Hepatocyte (in vitro differentiated cells): ENCODE data around the gene ENDOU. TPM values are rescaled to one million over a fixed set of nuclear protein-coding genes. Genes with fewer than 3 reads are reported as not detected.

ENCODE experiments used
- DNase-seq: peaks from one replicate; pipeline ENCODE4 v3.0.0-alpha.2; 2016; ENCODE audit warnings: low spot score
- H2AFZ ChIP-seq: fragments of 200-600 bp; sonication (generic); 2 replicates; pipeline ENCODE4 v1.6.0; 2016; ENCODE audit warnings: antibody characterized with exemption, mild to moderate bottlenecking
- H3K27ac ChIP-seq: fragments of 200-600 bp; sonication (generic); 2 replicates; pipeline ENCODE4 v1.5.1; 2016; ENCODE audit warnings: mild to moderate bottlenecking
- H3K27me3 ChIP-seq: fragments of 200-600 bp; sonication (generic); 2 replicates; pipeline ENCODE4 v1.6.1; 2016
- H3K36me3 ChIP-seq: fragments of 200-600 bp; sonication (generic); replicated peaks from 2 replicates; pipeline ENCODE4 v1.5.1; 2016; ENCODE audit warnings: low read depth; ENCODE audit not compliant: insufficient read depth
- H3K4me1 ChIP-seq: fragments of 200-600 bp; sonication (generic); 2 replicates; pipeline ENCODE4 v1.5.1; 2016; ENCODE audit warnings: mild to moderate bottlenecking, moderate library complexity; ENCODE audit not compliant: insufficient read depth
- H3K4me2 ChIP-seq: fragments of 200-600 bp; sonication (generic); 2 replicates; pipeline ENCODE4 v1.6.0; 2016
- H3K4me3 ChIP-seq: fragments of 200-600 bp; sonication (generic); 2 replicates; pipeline ENCODE4 v1.5.1; 2016; ENCODE audit warnings: mild to moderate bottlenecking
- H3K79me2 ChIP-seq: fragments of 200-600 bp; sonication (generic); 2 replicates; pipeline ENCODE4 v1.6.0; 2017; ENCODE audit warnings: mild to moderate bottlenecking
- H3K9me2 ChIP-seq: fragments of 200-600 bp; sonication (generic); replicated peaks from 2 replicates; pipeline ENCODE4 v1.6.0; 2017; ENCODE audit warnings: mild to moderate bottlenecking; ENCODE audit not compliant: insufficient read depth
- H3K9me3 ChIP-seq: fragments of 200-600 bp; sonication (generic); 2 replicates; pipeline ENCODE4 v1.5.1; 2016; ENCODE audit warnings: low read depth, mild to moderate bottlenecking
- H4K20me1 ChIP-seq: fragments of 200-600 bp; sonication (generic); 2 replicates; pipeline ENCODE4 v1.6.0; 2016; ENCODE audit warnings: mild to moderate bottlenecking; ENCODE audit not compliant: insufficient read depth, poor library complexity, severe bottlenecking
- EZH2 ChIP-seq: fragments of 200-600 bp; sonication (generic); IDR thresholded peaks from 2 replicates; pipeline ENCODE4 v1.6.1; 2016; ENCODE audit warnings: antibody characterized with exemption, mild to moderate bottlenecking, borderline replicate concordance
- EZH2phosphoT487 ChIP-seq: fragments of 200-600 bp; sonication (generic); IDR thresholded peaks from one replicate; pipeline ENCODE4 v1.6.1; 2018; ENCODE audit warnings: antibody characterized with exemption, mild to moderate bottlenecking, low read depth, moderate library complexity; ENCODE audit not compliant: unreplicated experiment, severe bottlenecking
- WGBS: methylation state at CpG from one replicate; pipeline ENCODE4 v1.1.6; 2016; ENCODE audit warnings: low lambda C conversion rate; ENCODE audit errors: missing lambda C conversion rate; 5-methylcytosine and 5-hydroxymethylcytosine counted together
- polyA plus RNA-seq: library from polyadenylated mRNA; unstranded; fragments of >200 nt; fragmentation: Nextera tagmentation; extraction: Ambion mirVana; gene quantifications from 2 replicates; pipeline ENCODE4 v1.2.1, GENCODE V29; 2016
- total RNA-seq: library from RNA; depleted of rRNA; stranded (reverse); fragments of >200 nt; gene quantifications from 2 replicates; pipeline ENCODE4 v1.2.3, GENCODE V29; 2014
- TF ChIP-seq, protein P1 (sequence below): fragments of 200-600 bp; sonication (generic); IDR thresholded peaks from 2 replicates; pipeline ENCODE4 v1.5.1; 2016; ENCODE audit warnings: antibody characterized with exemption, mild to moderate bottlenecking; ENCODE audit not compliant: poor library complexity

The ENDOU gene
- total and polyA plus RNA-seq, 2 experiments from 2014 or later: 0.30 TPM; not detected in 1

DNA sequence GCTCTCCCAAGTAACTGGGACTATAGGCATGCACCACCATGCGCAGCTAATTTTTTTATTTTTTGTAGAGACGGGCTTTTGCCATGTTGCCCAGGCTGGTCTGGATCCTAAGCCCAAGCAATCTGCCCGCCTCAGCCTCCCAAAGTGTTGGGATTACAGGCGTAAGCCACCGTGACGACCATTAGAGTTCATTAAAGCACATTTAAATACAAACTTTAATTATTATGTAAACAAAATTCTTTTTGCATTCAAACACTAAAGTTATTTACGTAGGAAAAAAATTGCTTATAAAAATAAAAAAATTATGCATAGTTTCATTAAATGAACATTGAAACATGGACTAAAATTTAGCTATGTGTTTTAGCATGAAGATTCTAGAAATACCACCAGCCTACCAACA lies 26.7 kb downstream of the ENDOU start:
- 97% methylated on average over 7 of the region's 7 CpGs for WGBS
- Histone ChIP-seq H4K20me1 (no peaks in the 10 kb centered on the region), H3K79me2 (peaks cover 34% of the 10 kb centered on the region), H3K27ac (no peak overlapping the region), H3K4me3 (no peak overlapping the region), H3K4me2 (no peak overlapping the region), H3K27me3 (no peaks in the 10 kb centered on the region), H3K36me3 (no peaks in the 10 kb centered on the region), H3K9me2 (no peaks in the 10 kb centered on the region), H3K4me1 (no peaks in the 10 kb centered on the region), H2AFZ (no peak overlapping the region), H3K9me3 (no peaks in the 10 kb centered on the region)
- DNase-seq: no peak
- TF ChIP-seq EZH2 (no peak), EZH2phosphoT487 (no peak)
- TF ChIP-seq, protein P1, sequence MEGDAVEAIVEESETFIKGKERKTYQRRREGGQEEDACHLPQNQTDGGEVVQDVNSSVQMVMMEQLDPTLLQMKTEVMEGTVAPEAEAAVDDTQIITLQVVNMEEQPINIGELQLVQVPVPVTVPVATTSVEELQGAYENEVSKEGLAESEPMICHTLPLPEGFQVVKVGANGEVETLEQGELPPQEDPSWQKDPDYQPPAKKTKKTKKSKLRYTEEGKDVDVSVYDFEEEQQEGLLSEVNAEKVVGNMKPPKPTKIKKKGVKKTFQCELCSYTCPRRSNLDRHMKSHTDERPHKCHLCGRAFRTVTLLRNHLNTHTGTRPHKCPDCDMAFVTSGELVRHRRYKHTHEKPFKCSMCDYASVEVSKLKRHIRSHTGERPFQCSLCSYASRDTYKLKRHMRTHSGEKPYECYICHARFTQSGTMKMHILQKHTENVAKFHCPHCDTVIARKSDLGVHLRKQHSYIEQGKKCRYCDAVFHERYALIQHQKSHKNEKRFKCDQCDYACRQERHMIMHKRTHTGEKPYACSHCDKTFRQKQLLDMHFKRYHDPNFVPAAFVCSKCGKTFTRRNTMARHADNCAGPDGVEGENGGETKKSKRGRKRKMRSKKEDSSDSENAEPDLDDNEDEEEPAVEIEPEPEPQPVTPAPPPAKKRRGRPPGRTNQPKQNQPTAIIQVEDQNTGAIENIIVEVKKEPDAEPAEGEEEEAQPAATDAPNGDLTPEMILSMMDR: no peak

DNA sequence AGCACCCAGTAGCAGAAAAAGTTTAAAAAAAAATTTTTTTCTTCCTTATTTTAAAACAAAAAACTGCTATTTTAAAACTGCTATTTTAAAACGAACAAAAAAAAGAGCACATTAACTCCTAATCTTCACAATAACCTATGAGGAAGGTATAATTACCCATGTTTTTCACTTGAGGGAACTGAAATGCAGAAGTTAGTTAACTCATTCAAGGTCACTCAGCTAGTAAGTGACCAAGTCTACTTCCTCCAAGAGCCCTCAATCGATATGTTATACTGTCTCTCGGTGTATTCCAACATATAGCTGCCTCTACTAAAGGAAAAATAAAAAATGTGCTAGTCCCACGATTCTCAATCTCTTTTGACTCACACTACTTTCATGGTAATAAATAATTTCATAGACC lies 27.2 kb downstream of the ENDOU start:
- Histone ChIP-seq H4K20me1 (no peaks in the 10 kb centered on the region), H3K9me3 (no peaks in the 10 kb centered on the region), H3K79me2 (peaks cover 29% of the 10 kb centered on the region), H2AFZ (no peak overlapping the region), H3K27me3 (no peaks in the 10 kb centered on the region), H3K4me3 (no peak overlapping the region), H3K4me2 (peak overlapping the region; percentile 29), H3K9me2 (no peaks in the 10 kb centered on the region), H3K4me1 (no peaks in the 10 kb centered on the region), H3K36me3 (no peaks in the 10 kb centered on the region), H3K27ac (no peak overlapping the region)
- TF ChIP-seq EZH2phosphoT487 (no peak), EZH2 (no peak)
- TF ChIP-seq, protein P1: no peak
- DNase-seq: no peak
- 92% methylated on average over 4 of the region's 4 CpGs for WGBS

DNA sequence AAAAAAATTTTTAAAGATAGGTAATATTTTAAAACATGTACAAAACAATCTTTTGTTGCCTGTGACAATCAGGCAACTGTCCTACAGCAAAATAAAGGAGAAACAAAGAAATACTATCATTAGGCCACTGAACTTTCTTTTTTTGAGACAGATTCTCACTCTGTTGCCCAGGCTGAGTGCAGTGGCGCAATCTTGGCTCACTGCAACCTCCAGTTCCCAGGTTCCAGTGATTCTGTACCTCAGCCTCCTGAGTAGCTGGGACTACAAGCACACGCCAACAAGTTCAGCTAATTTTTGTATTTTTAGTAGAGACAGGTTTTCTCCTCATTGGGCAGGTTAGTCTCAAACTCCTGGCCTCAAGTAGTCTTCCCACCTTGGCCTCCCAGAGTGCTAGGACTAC lies 36.1 kb downstream of the ENDOU start:
- TF ChIP-seq, protein P1: no peak
- TF ChIP-seq EZH2 (no peak), EZH2phosphoT487 (no peak)
- H3K27ac ChIP-seq: no peak overlapping the region
- H2AFZ ChIP-seq: no peak overlapping the region
- no peak overlapping the region for H3K4me3 ChIP-seq
- H3K79me2 ChIP-seq: no peaks in the 10 kb centered on the region
- DNase-seq: no peak
- H3K9me2 ChIP-seq: no peaks in the 10 kb centered on the region
- H3K36me3 ChIP-seq: no peaks in the 10 kb centered on the region
- no peaks in the 10 kb centered on the region for H3K27me3 ChIP-seq
- no peak overlapping the region for H3K4me2 ChIP-seq
- WGBS: 92% methylated on average over 2 of the region's 2 CpGs
- no peaks in the 10 kb centered on the region for H3K9me3 ChIP-seq
- H3K4me1 ChIP-seq: no peaks in the 10 kb centered on the region
- H4K20me1 ChIP-seq: no peaks in the 10 kb centered on the region

DNA sequence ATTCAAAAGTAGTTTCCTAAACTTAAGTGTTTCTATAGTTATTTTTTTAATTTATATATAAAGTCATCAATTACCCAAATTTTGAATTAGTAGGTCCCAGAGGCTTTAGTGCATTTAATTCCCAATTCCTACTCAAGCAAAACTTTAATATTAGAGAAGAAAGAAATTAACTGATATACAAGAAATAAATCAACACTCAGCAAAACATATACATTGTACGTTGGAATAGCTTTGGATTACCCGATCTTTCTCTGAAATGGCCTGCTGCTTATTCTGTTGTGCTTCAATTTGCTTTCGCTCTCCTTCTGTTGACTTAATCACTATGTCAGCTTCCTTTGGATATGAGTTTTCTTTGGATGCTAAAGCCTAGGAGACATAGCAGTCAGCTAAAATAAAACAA lies 37.7 kb downstream of the ENDOU start:
- H3K4me1 ChIP-seq: no peaks in the 10 kb centered on the region
- H3K27me3 ChIP-seq: no peaks in the 10 kb centered on the region
- H3K79me2 ChIP-seq: no peaks in the 10 kb centered on the region
- TF ChIP-seq, protein P1: no peak
- no peak for TF ChIP-seq EZH2
- no peak for TF ChIP-seq EZH2phosphoT487
- no peaks in the 10 kb centered on the region for H3K9me3 ChIP-seq
- H2AFZ ChIP-seq: no peak overlapping the region
- no peak for DNase-seq
- WGBS: 75% methylated on average over 3 of the region's 3 CpGs
- H3K9me2 ChIP-seq: no peaks in the 10 kb centered on the region
- no peaks in the 10 kb centered on the region for H3K36me3 ChIP-seq
- H3K4me3 ChIP-seq: no peak overlapping the region
- no peaks in the 10 kb centered on the region for H4K20me1 ChIP-seq
- H3K27ac ChIP-seq: no peak overlapping the region
- no peak overlapping the region for H3K4me2 ChIP-seq
